Mesenchymal stem cell (in vitro differentiated cells and primary cell): ENCODE results near the gene ZNF236.

Source experiments
- DNase-seq: peaks from one replicate; pipeline ENCODE4 v3.0.0-alpha.2; 2013
- H2AFZ ChIP-seq: one replicate; pipeline ENCODE4 v1.6.1; 2013; ENCODE audit warnings: low read depth, mild to moderate bottlenecking, control low read depth, inconsistent platforms, low read length, moderate library complexity
- H2AK5ac ChIP-seq: 2 replicates; pipeline ENCODE4 v1.6.1; 2013; ENCODE audit warnings: low read length, moderate library complexity, mild to moderate bottlenecking, inconsistent platforms; ENCODE audit not compliant: severe bottlenecking
- H2BK120ac ChIP-seq: one replicate; pipeline ENCODE4 v1.6.1; 2013; ENCODE audit warnings: low read depth, mild to moderate bottlenecking, inconsistent platforms, low read length, moderate library complexity
- H2BK12ac ChIP-seq, 2 experiments: one replicate each; pipeline ENCODE4 v1.6.1; 2013; ENCODE audit warnings: inconsistent platforms in 2 of 2, low read length in 2 of 2, mild to moderate bottlenecking in 2 of 2, moderate library complexity in 2 of 2, control low read depth in 1 of 2
- H2BK15ac ChIP-seq: one replicate; pipeline ENCODE4 v1.6.1; 2013; ENCODE audit warnings: mild to moderate bottlenecking, low read depth, inconsistent platforms; ENCODE audit not compliant: poor library complexity, severe bottlenecking
- H2BK5ac ChIP-seq: 2 replicates; pipeline ENCODE4 v1.6.1; 2013; ENCODE audit warnings: low read depth, mild to moderate bottlenecking, low read length, control low read depth, inconsistent platforms; ENCODE audit not compliant: poor library complexity, severe bottlenecking
- H3K14ac ChIP-seq, 2 experiments: one replicate each; pipeline ENCODE4 v1.6.1; 2013; ENCODE audit warnings: inconsistent platforms in 2 of 2, low read length in 2 of 2, control low read depth in 1 of 2, mild to moderate bottlenecking in 1 of 2, moderate library complexity in 1 of 2
- H3K18ac ChIP-seq, 2 experiments: one replicate each; pipeline ENCODE4 v1.6.1; 2013; ENCODE audit warnings: inconsistent platforms in 2 of 2, low read length in 2 of 2, control low read depth in 1 of 2, low read depth in 1 of 2, mild to moderate bottlenecking in 1 of 2
- H3K23ac ChIP-seq, 2 experiments: one replicate each; pipeline ENCODE4 v1.6.1; 2013; ENCODE audit warnings: inconsistent platforms in 2 of 2, low read length in 2 of 2, mild to moderate bottlenecking in 2 of 2, moderate library complexity in 2 of 2, control low read depth in 1 of 2
- H3K27ac ChIP-seq: 2 replicates; pipeline ENCODE4 v1.5.1; 2013; ENCODE audit warnings: mild to moderate bottlenecking, moderate library complexity, low read length, control low read depth, inconsistent platforms; ENCODE audit not compliant: poor library complexity, severe bottlenecking
- H3K27me3 ChIP-seq, 2 experiments: 2 replicates each; pipeline versions ENCODE4 v1.6.1 to v1.7.0; 2013; ENCODE audit warnings: low read length in 2 of 2, mild to moderate bottlenecking in 2 of 2, moderate library complexity in 2 of 2, control low read depth in 1 of 2, inconsistent platforms in 1 of 2; ENCODE audit not compliant: control insufficient read depth in 1 of 2, insufficient read depth in 1 of 2
- H3K36me3 ChIP-seq, 2 experiments: 2 replicates each; pipeline versions ENCODE4 v1.6.1 to v1.7.0; 2013; ENCODE audit warnings: low read length in 2 of 2, control low read depth in 1 of 2, inconsistent platforms in 1 of 2, low read depth in 1 of 2, mild to moderate bottlenecking in 1 of 2; ENCODE audit not compliant: insufficient read depth in 2 of 2, control insufficient read depth in 1 of 2
- H3K4ac ChIP-seq, 2 experiments: one replicate each; pipeline ENCODE4 v1.6.1; 2013; ENCODE audit warnings: inconsistent platforms in 2 of 2, low read length in 2 of 2, mild to moderate bottlenecking in 2 of 2, moderate library complexity in 2 of 2, control low read depth in 1 of 2, low read depth in 1 of 2
- H3K4me1 ChIP-seq: 2 replicates; pipeline ENCODE4 v1.6.1; 2013; ENCODE audit warnings: low read depth, low read length, control low read depth; ENCODE audit not compliant: control insufficient read depth, insufficient read depth
- H3K4me2 ChIP-seq: 2 replicates; pipeline ENCODE4 v1.6.1; 2013; ENCODE audit warnings: low read length, mild to moderate bottlenecking, inconsistent platforms; ENCODE audit not compliant: poor library complexity, severe bottlenecking
- H3K4me3 ChIP-seq, 2 experiments: 2 replicates each; pipeline versions ENCODE4 v1.5.1 to v1.7.0; 2013; ENCODE audit warnings: low read length in 2 of 2, mild to moderate bottlenecking in 2 of 2, control low read depth in 1 of 2, low read depth in 1 of 2; ENCODE audit not compliant: insufficient read depth in 1 of 2
- H3K79me1 ChIP-seq: replicated peaks from 2 replicates; pipeline ENCODE4 v1.6.1; 2013; ENCODE audit warnings: mild to moderate bottlenecking, control low read depth, low read length, inconsistent platforms; ENCODE audit not compliant: poor library complexity, severe bottlenecking
- H3K9ac ChIP-seq: 2 replicates; pipeline ENCODE4 v1.7.0; 2013; ENCODE audit warnings: mild to moderate bottlenecking, low read length, moderate library complexity
- H3K9me3 ChIP-seq: 2 replicates; pipeline ENCODE4 v1.7.0; 2013; ENCODE audit warnings: mild to moderate bottlenecking, low read length; ENCODE audit not compliant: control insufficient read depth
- H4K8ac ChIP-seq: one replicate; pipeline ENCODE4 v1.6.1; 2013; ENCODE audit warnings: inconsistent platforms, mild to moderate bottlenecking, low read length, moderate library complexity
- H4K91ac ChIP-seq: one replicate; pipeline ENCODE4 v1.6.1; 2013; ENCODE audit warnings: mild to moderate bottlenecking, low read length, inconsistent platforms
- WGBS: methylation state at CpG from one replicate; pipeline ENCODE4 v1.1.7; 2013; ENCODE audit warnings: mixed read lengths; 5-methylcytosine and 5-hydroxymethylcytosine counted together

Gene ZNF236

DNA sequence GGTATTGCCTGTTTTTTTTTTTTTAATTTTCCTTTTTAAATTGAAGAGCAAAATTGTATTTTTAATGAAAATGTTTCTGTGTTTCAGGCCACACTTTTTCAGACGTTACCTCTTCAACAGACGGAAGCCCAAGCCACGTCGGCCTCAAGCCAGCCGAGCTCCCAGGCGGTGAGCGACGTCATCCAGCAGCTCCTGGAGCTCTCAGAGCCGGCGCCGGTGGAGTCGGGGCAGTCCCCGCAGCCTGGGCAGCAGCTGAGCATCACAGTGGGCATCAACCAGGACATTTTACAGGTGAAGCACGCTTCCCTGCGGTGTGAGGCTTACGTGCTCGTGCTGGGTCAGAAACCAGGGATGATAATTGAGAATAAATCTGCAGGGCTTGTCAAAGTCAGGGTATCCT is 57.7 kb downstream of the ZNF236 start:
- H2BK5ac ChIP-seq, result no peak overlapping the region
- H3K4me3 ChIP-seq, result no peak overlapping the region
- H3K4ac ChIP-seq, result no peak overlapping the region
- H3K23ac ChIP-seq, result no peak overlapping the region
- H2BK12ac ChIP-seq, result no peak overlapping the region
- peaks cover 25 to 73% of the 10 kb centered on the region in 2 experiments for H3K36me3 ChIP-seq
- H2BK120ac ChIP-seq, result no peak overlapping the region
- H2AK5ac ChIP-seq, result no peak overlapping the region
- H3K14ac ChIP-seq, result no peak overlapping the region
- H3K9me3 ChIP-seq, result no peaks in the 10 kb centered on the region
- peaks cover 12% of the 10 kb centered on the region for H3K79me1 ChIP-seq
- no peak overlapping the region for H3K27ac ChIP-seq
- no peak overlapping the region for H2BK15ac ChIP-seq
- no peak for DNase-seq
- no peak overlapping the region for H2AFZ ChIP-seq
- H4K8ac ChIP-seq, result no peak overlapping the region
- no peak overlapping the region for H3K9ac ChIP-seq
- H3K18ac ChIP-seq, result no peak overlapping the region
- H4K91ac ChIP-seq, result no peak overlapping the region
- no peaks in the 10 kb centered on the region for H3K27me3 ChIP-seq
- H3K4me1 ChIP-seq, result peaks cover 2% of the 10 kb centered on the region
- H3K4me2 ChIP-seq, result no peak overlapping the region
- 96% methylated on average over 17 of the region's 17 CpGs for WGBS

DNA sequence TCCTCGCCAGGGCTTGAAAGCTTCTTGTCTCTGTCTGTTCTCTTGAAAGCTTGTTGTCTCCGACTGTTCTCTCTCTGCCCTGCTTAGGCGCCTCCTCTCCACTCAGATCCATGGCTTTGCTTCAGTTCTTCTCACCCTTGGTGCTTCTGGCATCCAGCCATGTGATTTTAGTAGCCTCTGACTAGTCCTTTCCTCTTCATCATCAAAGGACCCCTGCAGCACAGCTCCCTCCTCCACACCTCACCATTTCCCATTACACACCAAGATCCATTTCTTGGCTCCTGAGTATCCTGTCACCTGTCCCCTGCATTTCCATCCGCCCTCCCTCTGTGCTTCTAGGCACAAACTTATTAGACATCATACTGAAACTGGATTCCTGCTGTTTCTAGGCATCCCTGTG is 59.4 kb downstream of the ZNF236 start:
- H3K23ac ChIP-seq, result no peak overlapping the region
- H3K4ac ChIP-seq, result no peak overlapping the region
- no peak overlapping the region for H2BK12ac ChIP-seq
- no peak overlapping the region for H3K18ac ChIP-seq
- peaks cover 33 to 75% of the 10 kb centered on the region in 2 experiments for H3K36me3 ChIP-seq
- peaks cover 15% of the 10 kb centered on the region for H3K79me1 ChIP-seq
- no peak overlapping the region for H3K14ac ChIP-seq
- H2AK5ac ChIP-seq, result no peak overlapping the region
- WGBS, result 97% methylated on average over 4 of the region's 4 CpGs
- H2AFZ ChIP-seq, result no peak overlapping the region
- H2BK120ac ChIP-seq, result no peak overlapping the region
- H3K4me1 ChIP-seq, result peaks cover 2% of the 10 kb centered on the region
- no peaks in the 10 kb centered on the region for H3K9me3 ChIP-seq
- H2BK5ac ChIP-seq, result no peak overlapping the region
- no peak for DNase-seq
- no peak overlapping the region for H3K9ac ChIP-seq
- no peak overlapping the region for H3K4me3 ChIP-seq
- no peak overlapping the region for H4K91ac ChIP-seq
- H4K8ac ChIP-seq, result no peak overlapping the region
- H3K27ac ChIP-seq, result no peak overlapping the region
- H2BK15ac ChIP-seq, result no peak overlapping the region
- no peaks in the 10 kb centered on the region for H3K27me3 ChIP-seq
- no peak overlapping the region for H3K4me2 ChIP-seq

- Histone ChIP-seq H2BK5ac (no peak overlapping the region), H4K91ac (no peak overlapping the region), H3K18ac (no peak overlapping the region), H3K27ac (no peak overlapping the region), H3K4me1 (peaks cover 2% of the 10 kb centered on the region), H2AFZ (no peak overlapping the region), H3K79me1 (peaks cover 16% of the 10 kb centered on the region), H3K27me3 (no peaks in the 10 kb centered on the region), H3K4ac (no peak overlapping the region), H2BK120ac (no peak overlapping the region), H3K23ac (no peak overlapping the region), H2BK15ac (no peak overlapping the region), H3K9me3 (no peaks in the 10 kb centered on the region), H3K14ac (no peak overlapping the region), H3K36me3 (peaks cover 37 to 74% of the 10 kb centered on the region in 2 experiments), H4K8ac (no peak overlapping the region), H2AK5ac (no peak overlapping the region), H3K4me3 (no peak overlapping the region), H3K9ac (no peak overlapping the region), H2BK12ac (no peak overlapping the region), H3K4me2 (no peak overlapping the region)
- no peak for DNase-seq
- WGBS, result 78% methylated on average over 5 of the region's 5 CpGs
Observed at GRCh38 chr18:76882146-76882545, 59.8 kb downstream of the ZNF236 start.

DNA sequence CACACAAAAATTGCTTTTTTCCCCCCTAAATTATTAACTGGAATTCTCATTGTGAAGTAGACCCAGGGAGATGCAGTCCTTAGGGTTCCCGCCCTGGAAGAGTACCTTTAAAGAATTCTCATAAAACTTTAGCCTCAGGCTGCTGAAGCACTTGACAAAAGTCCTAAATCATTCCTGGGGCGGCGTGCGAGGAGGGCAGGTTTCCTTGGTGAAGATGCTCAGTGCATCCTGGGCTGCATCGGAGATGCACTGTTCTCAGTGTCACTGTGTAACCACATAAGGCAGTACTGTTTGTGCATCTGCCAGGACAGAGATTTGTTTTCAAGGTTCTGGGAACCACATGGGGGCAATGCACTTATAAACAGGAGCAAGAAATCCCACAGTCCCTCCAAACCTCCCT is 62.6 kb downstream of the ZNF236 start:
- Histone ChIP-seq H2AFZ (no peak overlapping the region), H3K14ac (no peak overlapping the region), H3K4ac (no peak overlapping the region), H3K18ac (no peak overlapping the region), H3K4me3 (no peak overlapping the region), H3K36me3 (peaks cover 47 to 79% of the 10 kb centered on the region in 2 experiments), H2BK12ac (no peak overlapping the region), H2AK5ac (no peak overlapping the region), H3K4me2 (no peak overlapping the region), H3K9ac (no peak overlapping the region), H3K79me1 (peaks cover 26% of the 10 kb centered on the region), H2BK15ac (no peak overlapping the region), H3K23ac (no peak overlapping the region), H3K4me1 (peaks cover 6% of the 10 kb centered on the region), H4K91ac (no peak overlapping the region), H2BK120ac (no peak overlapping the region), H3K9me3 (no peaks in the 10 kb centered on the region), H2BK5ac (no peak overlapping the region), H3K27ac (no peak overlapping the region), H4K8ac (no peak overlapping the region), H3K27me3 (no peaks in the 10 kb centered on the region)
- 100% methylated on average over 5 of the region's 5 CpGs for WGBS
- no peak for DNase-seq
